Astrocyte of the spinal cord (primary cell): ENCODE measurements around the gene HK2.

Experiments used
- DNase-seq: peaks from one replicate; pipeline ENCODE4 v3.0.0; 2011; ENCODE audit warnings: low read depth, low spot score
- H3K4me3 ChIP-seq: 2 replicates; pipeline ENCODE4 v1.5.1; 2011; ENCODE audit warnings: low read depth, mild to moderate bottlenecking, low read length, moderate library complexity
- CTCF ChIP-seq: IDR thresholded peaks from 2 replicates; pipeline ENCODE4 v1.5.1; 2012; ENCODE audit warnings: low read depth, mild to moderate bottlenecking, low read length, inconsistent platforms
- in situ Hi-C: cut with HindIII; loops from 2 replicates; pipeline ENCODE4 v1.10.0; 2017; ENCODE audit warnings: low sequenced_read_pairs

HK2 gene

GRCh38 chr2:74812787-74813590, 20.9 kb upstream of the HK2 start:
- no peak overlapping the region for H3K4me3 ChIP-seq
- DNase-seq = no peak
- no peak for TF ChIP-seq CTCF
- in situ Hi-C loops = no loop called here

GRCh38 chr2:74814102-74814501, 19.8 kb upstream of the HK2 start:
- in situ Hi-C loops = no loop called here
- DNase-seq = no peak
- TF ChIP-seq CTCF = no peak
- H3K4me3 ChIP-seq = no peak overlapping the region

GRCh38 chr2:74815941-74816340, 18.0 kb upstream of the HK2 start:
- in situ Hi-C loops = no loop called here
- DNase-seq = no peak
- H3K4me3 ChIP-seq = no peak overlapping the region
- no peak for TF ChIP-seq CTCF

- in situ Hi-C loops = no loop called here
- H3K4me3 ChIP-seq = no peak overlapping the region
- no peak for DNase-seq
- no peak for TF ChIP-seq CTCF
These were observed 17.2 kb upstream of the HK2 start for GRCh38 chr2:74816540-74817303.

GRCh38 chr2:74817304-74817675, 16.6 kb upstream of the HK2 start:
- in situ Hi-C loops = no loop called here
- no peak for TF ChIP-seq CTCF
- DNase-seq = no peak

GRCh38 chr2:74819702-74820101, 14.2 kb upstream of the HK2 start:
- no peak for TF ChIP-seq CTCF
- no peak for DNase-seq
- no peak overlapping the region for H3K4me3 ChIP-seq
- in situ Hi-C loops = no loop called here

More at GRCh38 chr2:74817304-74817675, 16.6 kb upstream of the HK2 start:
- H3K4me3 ChIP-seq = no peak overlapping the region
